C1 segment of cervical spinal cord (tissue), 14 donors: Measurements from ENCODE around the gene KCNK4.

Source experiments
- DNase-seq, 14 donors: peaks; one replicate each; lab custom pipeline; 2025; lab: John Stamatoyannopoulos, UW

KCNK4 gene

DNA sequence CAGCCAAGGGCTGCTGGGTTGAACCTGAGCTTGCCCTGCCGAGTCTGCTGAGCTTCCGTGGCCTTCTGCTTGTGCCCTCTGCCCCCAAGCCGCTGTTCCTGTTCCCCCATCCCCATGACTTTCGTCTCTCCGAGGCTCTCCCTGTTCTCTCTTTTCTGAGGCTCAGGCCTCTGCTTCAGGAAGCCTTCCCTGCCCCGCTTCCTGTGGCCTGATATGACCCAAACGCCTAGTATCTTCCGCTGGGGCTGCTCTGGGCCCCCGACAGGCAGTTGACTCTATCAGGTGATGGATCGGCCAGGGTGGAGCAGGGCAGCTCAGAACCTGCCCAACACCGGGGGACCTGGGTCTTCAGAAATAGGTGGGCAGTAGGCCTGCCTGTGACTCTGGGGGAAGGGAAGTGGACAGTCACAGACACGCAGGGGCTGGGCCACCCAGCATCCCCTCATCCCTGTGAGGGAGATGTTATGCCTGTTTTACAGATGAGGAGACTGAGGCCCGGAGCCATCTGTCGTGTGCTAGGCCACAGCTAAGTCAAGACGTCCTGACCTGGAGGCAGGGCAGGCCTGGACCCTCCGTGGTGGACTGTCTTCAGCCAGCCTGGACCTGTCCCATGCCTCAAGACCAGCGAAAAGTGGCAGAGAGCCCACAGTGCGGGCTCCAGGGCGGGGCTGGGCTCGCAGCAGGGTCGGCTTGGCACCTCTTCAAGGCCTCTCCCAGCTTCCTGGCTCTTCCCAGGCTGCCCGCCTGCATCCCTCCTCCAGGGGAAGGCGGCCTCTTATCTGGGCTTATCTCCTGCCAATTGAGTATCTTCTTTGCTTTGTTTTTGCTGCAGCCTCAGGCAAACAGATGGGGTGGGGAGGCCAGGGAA, 22.8 kb upstream of the KCNK4 start:
- DNase-seq, result peak in 5 of 14 donors; percentile 17 to 76 (median 37)

DNA sequence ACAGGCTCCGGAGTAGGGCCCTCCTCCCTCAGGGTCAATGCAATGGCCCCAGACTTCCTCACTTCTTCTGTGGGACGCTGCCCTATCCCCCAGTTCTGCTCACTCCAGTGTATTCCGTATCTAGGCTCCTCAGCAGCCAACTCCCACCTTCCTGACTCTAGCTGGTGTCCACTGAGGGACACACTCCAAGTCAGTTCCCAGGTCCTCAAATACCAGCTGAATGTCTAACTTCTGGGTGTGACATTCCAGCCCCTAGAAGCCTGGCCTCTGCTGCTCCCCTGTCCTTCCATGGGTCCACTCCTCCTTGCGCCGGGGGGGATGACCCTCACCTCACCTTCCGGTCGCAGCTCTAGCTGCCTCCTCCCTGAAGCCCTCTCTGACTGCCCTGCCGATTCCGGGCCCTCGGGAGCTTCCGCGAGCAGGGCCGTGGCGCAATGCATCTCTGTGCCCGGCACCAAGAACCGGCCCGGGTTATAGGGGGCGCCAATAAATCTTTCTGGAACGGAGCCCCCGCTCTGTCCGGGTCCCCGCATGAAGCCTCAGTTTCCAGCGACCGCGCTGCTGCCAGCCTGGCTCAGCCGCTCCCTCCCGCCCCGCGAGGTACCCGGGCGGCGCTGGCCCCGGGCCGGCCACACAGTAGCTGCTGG, 22.1 kb upstream of the KCNK4 start:
- DNase-seq, result peak in 6 of 14 donors; percentile 61 to 78 (median 64)

DNA sequence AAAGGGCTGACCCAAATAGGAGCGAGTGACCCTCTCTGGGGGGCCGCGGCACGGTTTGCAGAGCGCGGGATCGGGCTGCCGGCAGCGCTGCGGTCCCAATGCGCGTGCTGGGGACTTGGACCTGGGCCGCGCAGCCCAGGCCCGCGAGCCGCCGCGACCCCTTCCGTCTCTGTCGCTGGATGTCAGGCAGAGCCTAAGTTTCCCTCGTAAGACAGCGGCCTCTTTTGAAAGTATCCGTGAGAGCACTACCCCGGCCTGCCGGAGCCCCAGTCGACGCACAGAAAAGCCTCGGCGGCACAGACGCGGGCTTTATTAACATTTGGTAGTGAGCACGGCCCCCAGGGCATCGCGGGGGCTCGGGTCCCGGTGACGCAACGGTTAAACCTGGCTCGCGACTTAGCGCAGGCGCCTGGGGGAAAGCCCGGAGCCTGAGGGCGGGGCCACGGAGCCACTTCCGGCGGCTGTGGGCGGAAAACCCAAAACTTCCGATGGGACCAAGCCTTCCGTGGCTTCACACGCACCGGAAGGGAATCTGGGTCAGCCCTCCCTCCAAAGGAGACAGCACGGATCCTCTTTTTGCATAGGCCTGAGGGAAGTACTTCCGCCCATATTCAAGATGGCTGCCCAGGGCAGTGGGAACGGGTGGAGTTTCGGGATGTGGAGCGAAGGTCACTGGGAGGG, 21.4 kb upstream of the KCNK4 start:
- DNase-seq, result peak; percentile 68 to 100 (median 98)

DNA sequence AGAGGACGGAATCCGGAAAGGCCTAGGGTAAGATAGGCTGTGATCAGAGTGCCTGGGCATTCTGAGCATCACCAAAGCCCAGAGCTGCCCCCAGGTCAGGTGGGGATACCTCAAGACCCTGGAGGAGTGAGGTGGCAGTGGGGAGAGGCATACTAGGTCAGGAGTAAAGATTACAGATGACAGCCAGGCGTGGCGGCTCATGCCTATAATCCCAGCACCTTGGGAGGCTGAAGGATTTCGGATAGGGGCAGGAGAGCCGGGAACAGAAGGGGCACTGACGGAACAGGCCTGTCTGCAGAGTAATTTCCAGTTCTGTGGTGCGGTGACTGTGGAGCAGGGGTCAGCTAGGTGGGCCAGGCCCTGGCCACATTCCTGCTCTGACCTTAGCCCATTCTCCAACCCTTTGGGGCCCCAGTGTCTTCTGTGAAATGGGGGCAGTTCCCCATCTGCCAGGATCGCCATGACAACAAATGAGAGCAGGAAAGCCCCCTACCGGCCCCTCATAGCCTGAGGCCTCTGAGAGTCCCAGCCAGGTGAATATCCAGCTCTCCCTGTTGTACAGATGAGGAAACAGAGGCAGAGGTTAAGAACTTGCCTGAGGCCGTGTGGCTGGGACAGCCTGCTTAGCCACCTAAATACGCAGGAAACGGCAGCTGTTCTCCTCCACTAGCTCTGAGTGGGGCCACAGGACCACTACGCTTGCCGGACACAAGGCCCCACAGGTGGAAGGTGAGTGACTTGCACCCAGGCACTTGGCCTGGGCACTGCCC, 15.9 kb upstream of the KCNK4 start:
- DNase-seq, result no peak

DNA sequence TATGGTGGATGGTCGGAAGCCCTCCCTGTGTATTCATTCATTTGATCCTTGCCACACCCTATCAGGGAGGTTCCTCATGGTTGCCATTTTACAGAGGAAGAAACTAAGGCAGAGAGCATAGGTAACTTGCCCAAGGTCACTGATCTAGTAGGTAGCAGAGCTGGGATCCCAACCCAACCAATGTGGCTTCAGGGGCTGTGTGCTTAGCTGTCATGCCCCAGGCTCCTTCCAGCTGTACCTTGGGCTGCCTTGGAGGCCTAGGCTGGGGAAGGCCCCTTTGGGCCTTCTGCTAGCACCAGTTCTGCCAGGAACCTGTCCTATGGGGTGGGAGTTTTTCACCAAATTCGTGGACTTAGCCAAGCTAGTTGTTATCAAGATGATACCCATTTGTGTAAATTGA, 15.3 kb upstream of the KCNK4 start:
- no peak for DNase-seq

DNA sequence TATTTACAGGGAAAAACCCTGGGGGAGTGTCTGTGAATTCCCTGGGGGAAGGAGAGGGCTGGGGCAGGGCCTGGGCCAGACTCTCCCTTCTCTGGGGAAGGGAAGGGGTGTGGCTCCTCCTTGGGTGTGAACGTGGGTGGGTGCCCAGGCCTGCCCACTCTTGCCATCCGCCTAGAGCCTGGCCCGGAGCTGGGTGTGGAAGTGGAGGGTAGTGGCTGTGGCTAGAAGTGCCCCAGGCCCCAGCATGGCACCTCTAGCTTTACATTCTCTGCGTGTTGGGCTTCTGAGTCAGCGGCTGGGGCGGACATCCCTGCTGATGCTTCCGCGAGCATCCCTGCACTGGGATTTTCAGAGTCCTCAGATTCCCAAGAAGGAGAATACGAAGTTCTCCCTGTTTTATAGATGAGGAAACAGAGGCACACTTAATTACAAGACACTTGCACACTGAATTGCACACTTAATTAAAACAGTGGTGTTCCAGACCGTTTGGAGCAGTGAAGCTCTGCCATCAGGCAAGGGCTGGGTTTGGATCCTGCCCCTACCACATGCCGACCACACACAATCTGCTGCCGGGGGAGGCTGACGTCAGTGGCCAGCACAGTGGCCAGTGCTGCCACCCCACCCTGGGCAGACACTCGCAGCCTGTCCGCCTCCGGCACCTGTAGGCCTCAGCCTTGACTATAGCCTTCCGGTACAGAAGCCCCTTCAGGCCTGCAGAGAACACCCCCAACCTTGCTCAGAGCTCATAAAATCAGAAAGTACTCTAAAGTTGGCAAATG, 14.3 kb upstream of the KCNK4 start:
- DNase-seq, result peak in 1 of 14 donors; percentile 62

DNA sequence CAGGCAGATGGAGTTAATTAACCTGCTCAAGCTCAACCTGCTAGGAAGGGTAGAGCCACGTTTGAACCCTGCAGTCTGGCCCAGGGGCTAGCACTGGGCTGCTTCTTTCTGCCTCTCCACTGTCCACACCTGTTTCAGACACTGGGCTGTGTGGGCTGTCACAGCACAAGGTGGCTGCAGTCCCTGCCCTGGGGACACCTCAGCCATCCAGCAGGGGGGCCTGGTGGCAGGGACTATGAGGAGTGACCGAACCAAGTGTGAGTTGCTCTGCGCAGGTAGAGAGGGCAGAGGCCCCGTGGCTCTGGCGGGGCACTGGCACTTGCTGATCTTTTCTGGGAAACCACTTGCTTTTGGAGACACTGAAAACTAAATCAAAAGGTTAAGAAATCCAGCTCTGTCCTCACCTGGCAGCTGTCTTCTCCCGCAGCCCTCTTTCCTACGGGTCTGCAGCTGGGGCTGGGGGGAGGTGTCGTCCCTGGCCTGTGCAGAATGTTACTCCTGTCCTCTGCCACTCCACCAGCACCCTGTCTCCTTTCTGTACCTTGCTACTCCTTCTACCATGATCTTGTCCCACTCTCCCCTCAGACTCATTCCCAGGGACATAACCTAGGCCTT, 12.4 kb upstream of the KCNK4 start:
- no peak for DNase-seq

DNA sequence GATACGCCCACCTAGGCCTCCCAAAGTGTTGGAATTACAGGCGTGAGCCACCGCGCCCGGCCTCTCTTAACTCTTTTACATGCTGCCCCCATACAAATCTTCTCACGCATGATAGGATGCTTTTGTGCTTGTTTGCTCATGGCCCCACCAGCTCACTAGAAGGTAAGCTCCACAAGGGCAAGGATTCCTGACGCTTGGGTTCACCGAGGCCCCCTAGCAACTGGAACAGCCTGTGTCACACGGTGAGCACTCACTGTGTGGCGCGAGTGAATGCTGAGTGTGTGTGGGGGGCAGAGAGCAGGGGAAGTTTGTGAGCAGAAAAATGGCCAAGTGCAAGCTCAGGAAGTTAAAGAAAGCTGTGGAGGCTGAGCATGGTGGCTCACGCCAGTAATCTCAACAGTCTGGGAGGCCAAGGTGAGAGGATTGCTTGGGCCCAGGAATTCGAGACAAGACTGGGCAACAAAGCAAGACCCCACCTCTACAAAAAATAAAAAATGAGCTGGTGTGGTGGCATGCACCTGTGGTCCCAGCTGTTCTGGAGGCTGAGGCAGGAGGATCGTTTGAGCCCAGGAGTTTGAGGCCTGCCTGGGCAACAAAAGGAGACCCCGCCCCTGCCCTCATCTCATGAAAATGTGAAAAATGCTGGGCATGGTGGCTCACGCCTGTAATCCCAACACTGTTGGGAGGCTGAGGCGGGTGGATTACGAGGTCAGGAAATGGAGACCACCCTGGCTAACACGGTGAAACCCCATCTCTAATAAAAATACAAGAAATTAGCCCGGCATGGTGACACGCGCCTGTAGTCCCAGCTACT, 8.9 kb upstream of the KCNK4 start:
- DNase-seq, result no peak

DNA sequence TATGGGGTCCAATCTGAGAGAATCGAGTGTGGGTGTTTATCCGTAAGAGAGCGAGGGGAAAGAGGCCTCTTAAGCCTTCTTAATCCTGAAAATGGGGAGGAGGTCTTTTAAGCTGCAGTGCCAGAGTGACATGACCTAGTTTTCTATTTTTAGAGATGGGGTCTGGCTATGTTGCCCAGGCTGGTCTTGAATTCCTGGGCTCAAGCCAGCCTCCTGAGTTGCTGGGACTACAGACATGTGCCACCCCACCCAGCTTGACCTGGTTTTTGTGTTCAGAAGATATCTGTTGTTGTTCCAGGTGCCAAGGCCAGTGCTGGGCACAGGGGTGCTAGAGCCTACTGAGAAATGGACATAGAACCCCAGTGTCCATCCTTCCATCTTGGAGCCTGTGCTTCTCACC, 8.0 kb upstream of the KCNK4 start:
- no peak for DNase-seq

DNA sequence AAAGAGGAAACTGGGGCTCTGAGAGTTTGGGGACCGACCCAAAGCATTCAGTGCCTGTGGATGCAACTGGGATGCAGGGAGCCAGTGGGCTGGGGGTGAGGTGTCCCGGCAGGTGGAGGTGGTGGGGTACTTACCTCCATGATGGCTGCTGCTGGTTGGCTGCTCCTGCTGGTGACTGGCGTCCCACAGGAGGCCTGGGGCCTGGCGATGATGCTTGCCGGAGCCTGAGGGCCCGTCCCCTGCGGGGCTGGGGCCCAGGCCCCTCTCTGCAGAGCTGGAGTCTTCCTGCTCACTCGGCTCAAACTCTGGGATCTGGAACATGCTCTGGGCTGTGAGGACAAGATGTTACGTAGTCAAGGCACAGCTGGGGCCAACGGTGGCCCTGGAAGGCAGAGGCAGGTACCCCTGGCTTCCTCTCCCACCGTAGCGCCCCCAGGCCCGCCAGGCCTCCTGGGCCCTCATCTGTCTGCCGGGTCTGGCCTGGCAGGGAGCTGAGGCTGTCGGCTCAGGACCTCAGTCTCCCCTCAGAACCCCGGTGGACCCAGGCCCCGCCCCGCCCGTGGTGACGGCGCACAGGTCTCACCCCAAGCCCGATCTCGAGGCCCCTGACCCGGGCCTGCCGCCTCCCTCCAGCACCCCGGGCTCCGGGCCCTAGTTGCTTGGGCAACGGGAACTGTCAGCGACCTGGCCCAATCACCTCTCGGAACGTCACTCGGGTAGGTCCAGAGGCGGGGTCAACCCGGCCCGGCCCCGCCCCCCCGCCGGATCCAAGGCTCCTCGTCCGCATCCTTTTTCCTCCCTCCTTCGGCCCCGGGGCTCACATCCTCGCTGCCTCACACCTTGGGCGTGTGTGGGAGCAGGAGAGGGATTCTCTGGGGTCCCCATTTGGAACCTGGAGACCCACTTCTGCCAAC, 6.8 kb upstream of the KCNK4 start, which contains the start of gene BAD:
Gene BAD (minus strand): TSS at position 618 of the 914 bp plus-strand sequence. CDS start 297 bp downstream, at position 321.
- peak; percentile 71 to 95 (median 93) for DNase-seq

DNA sequence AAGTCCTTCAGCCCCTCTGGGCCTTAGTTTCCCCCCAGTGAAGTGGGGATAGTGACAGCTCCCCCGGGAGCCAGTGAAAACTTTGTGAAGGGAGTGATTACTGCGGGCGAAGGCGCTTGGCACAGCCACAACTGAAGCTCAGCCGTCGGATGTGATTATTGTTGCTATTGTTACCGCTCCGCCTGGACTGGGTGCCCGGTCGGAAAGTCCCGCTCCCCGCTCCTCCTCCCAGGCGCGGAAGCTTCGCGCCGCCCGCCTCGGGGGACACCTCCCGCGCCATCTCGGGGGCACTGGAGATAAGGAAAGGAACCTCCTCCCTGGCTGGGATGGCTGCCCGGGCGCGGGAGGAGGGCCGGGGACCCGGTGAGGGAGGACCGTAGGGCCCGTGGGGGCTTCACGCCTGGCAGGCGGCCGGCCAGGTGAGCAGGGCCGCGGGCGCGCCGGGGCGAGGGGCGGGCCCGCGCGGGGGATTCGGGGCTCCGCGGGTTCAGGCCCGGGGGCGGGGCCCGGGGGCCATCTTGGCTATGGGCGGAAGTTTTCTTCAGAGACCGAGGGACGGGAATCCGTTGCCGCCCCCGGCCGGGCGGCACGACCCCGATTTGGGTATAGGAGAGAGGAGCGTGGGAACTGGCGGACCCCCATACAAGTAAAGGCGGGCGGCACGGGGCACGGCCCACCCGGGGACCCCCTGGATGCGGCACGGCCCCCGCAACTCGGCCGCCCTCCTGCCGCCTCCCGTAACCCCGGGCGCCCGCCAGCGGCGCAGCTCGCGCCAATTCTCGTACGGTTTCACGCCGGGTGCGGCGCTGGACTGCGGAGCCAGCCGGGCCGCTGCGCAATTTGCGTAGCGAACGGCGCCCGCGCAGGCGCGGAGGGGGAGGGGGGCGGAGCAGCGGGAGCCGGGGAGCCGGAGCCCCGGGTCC, 5.9 kb upstream of the KCNK4 start, which contains the start of gene GPR137:
Gene GPR137 (plus strand): TSS at position 887 of the 923 bp plus-strand sequence. CDS start 677 bp downstream, outside the sequence.
- DNase-seq, result peak in 13 of 14 donors; percentile 78 to 96 (median 91)

DNA sequence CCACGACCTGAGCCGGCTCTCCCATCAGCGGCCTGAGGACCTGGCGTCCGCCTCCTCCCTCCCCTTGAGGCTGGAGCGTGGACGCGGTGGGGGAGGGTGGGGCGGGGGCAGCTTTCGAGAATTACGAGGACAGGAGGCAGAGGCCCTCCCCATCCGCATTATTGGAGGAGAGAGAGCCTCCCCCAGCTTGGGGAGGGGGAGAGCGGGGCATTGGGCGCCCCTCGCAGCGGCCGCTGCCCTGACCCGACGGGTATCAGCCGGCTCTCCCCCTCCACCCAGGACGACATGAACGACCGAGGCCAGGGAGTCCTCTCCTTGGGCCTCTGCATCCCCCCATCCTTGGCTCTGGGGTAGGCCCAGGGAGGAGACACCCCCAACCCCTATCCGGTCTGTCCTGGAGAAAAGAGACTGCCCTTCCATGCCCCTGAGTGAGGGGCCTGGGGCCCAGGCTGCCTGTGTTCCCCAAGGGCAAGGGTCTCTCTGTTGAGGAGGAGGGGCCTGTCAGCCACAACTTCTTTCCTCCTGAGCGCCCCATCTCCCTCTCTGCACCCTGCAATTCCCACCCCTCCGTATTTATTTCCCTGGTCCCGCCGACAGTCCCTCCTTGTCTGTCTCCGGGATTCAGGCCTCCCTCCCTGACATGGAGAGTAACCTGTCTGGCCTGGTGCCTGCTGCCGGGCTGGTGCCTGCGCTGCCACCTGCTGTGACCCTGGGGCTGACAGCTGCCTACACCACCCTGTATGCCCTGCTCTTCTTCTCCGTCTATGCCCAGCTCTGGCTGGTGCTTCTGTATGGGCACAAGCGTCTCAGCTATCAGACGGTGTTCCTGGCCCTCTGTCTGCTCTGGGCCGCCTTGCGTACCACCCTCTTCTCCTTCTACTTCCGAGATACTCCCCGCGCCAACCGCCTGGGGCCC, 5.0 kb upstream of the KCNK4 start:
- peak in 1 of 14 donors; percentile 49 for DNase-seq

DNA sequence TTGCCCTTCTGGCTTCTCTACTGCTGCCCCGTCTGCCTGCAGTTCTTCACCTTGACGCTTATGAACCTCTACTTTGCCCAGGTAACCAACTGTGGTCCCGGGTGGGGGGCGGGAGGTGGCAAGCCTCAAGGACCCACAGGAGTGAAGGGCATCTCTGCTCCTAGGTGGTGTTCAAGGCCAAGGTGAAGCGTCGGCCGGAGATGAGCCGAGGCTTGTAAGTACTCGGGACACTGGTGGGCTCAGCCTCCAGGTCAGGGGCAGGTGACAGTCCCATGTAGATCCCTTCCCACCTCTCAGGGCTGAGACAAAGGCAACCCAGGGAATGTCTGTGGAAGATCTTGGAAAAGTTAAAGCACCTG, 4.3 kb upstream of the KCNK4 start:
- DNase-seq, result no peak

DNA sequence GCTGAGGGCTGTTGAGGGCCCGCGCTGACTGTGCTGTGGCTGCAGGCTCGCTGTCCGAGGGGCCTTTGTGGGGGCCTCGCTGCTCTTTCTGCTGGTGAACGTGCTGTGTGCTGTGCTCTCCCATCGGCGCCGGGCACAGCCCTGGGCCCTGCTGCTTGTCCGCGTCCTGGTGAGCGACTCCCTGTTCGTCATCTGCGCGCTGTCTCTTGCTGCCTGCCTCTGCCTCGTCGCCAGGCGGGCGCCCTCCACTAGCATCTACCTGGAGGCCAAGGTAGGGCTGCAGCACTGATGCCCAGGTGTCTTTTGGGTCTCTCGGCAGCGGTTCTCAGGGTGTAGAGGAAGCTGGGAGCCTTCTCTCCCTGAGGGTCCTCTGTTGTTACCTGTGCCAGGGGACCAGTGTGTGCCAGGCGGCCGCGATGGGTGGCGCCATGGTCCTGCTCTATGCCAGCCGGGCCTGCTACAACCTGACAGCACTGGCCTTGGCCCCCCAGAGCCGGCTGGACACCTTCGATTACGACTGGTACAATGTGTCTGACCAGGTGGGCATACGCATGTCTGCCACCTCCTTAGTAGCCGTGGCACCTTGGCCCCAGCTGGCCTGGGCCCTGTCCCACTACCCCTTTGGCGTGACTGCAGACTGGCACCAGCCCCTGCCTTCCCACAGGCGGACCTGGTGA, 3.3 kb upstream of the KCNK4 start:
- DNase-seq, result no peak

DNA sequence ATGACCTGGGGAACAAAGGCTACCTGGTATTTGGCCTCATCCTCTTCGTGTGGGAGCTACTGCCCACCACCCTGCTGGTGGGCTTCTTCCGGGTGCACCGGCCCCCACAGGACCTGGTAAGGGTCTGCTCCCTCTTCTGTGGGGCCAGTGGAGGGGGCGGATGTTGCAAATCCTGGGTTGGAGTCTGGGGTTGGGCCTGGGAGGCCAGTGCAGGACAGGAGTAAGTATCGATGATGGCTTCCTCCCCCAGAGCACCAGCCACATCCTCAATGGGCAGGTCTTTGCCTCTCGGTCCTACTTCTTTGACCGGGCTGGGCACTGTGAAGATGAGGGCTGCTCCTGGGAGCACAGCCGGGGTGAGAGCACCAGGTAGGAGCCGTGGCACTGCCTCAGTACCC, 2.8 kb upstream of the KCNK4 start:
- DNase-seq, result no peak
